Activated naive CD4-positive, alpha-beta T cell treated with anti-CD3 and anti-CD28 coated beads, Interleukin-2, amount 50 U/mL, for 24 hours (primary cell): ENCODE results near the gene MYOM1.
A peak's percentile ranks its signal among the peaks of the same experiment; 100 is the strongest.

Source experiments
- H3K27ac Mint-ChIP-seq: one replicate; pipeline ENCODE4 v1.8.0; 2021; ENCODE audit warnings: mild to moderate bottlenecking, mixed read lengths
- H3K27me3 Mint-ChIP-seq: one replicate; pipeline ENCODE4 v1.8.0; 2021; ENCODE audit warnings: mixed read lengths
- H3K36me3 Mint-ChIP-seq: one replicate; pipeline ENCODE4 v1.8.0; 2021; ENCODE audit warnings: mixed read lengths
- H3K4me1 Mint-ChIP-seq: one replicate; pipeline ENCODE4 v1.8.0; 2021; ENCODE audit warnings: mixed read lengths
- H3K4me3 Mint-ChIP-seq: one replicate; pipeline ENCODE4 v1.8.0; 2021; ENCODE audit warnings: mild to moderate bottlenecking, mixed read lengths
- H3K9me3 Mint-ChIP-seq: one replicate; pipeline ENCODE4 v1.8.0; 2021; ENCODE audit warnings: mixed read lengths

Gene MYOM1

DNA sequence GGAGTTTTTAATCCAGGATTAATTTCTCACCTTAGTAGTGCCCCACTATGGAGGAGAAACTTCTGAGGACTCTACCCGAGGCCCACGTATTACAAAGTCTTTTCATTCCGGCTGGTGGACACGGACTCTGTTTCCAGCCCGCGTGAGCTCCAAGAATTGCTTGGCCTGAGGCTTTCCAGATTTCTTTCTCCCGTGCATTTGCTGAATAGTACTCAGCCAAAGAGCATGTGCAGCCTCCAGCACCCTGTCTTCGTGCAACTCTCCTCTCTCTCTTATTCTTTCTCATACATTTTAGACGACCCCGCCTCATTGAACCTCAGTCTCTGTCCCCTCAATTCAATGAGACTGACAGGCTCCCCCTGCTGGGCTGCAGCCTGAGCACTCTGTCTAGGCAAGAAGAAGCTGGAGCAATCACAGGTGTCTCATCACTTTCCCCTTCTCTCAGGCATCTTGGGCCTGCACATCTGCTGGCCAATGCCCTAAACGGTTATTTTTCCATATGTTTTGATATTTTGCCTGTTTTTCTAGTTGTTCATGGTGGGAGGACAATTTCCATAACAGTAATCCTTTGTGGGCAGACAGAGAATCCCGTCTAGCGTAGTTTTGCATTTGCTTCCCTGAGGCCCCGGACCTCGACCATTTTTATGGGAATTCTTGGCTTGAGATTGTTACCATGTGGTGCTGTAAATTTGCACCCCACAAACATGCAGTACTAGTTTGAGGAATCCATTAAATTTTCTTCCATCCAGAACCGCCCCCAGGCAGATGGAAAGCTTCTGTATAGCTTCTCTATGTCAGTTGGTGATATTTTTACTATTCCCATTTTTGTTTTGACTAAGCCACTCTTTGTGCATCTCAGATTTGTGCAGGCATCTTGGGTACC is 156.7 kb downstream of the MYOM1 start:
- Mint-ChIP-seq H3K27ac (peak overlapping the region; percentile 90), H3K36me3 (peaks cover 2% of the 10 kb centered on the region), H3K4me3 (peak overlapping the region; percentile 84), H3K27me3 (no peaks in the 10 kb centered on the region), H3K9me3 (no peaks in the 10 kb centered on the region), H3K4me1 (peaks cover 69% of the 10 kb centered on the region)

DNA sequence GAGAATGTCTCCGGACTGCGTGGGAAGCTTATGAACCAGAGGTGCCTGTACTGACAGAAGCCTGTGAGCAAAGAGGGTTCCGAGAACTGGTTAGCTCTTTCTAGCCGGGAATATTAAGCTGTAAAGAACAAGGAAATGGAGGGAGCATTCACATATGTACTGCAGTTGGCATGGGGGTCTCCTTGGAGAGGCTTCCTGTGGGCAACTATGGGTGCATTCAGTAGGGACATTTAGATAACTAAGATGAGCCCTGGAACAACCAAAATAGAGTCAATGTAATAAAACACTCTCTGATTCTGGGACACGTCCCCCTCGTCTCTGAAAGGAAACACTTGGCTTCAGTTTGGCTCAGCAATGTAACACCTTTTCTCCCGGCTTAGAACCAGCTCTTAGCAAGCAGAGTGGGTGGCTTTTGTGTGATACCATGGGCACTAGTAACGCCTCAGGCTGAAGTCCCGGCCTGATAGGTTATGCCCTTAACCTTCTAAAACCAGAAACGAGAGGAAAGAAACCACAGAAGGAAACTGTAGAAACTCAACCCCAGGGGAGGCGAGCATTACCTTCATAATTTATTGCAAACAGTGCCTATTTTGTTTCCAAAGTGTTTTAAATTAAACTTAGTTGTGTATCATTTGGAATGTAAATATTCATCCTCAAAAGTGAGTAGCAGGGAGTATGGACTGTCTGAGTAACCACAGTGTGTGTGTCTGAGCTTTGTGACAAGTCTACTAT is 158.0 kb downstream of the MYOM1 start:
- Mint-ChIP-seq H3K4me3 (peak overlapping the region; percentile 74), H3K4me1 (peaks cover 69% of the 10 kb centered on the region)

DNA sequence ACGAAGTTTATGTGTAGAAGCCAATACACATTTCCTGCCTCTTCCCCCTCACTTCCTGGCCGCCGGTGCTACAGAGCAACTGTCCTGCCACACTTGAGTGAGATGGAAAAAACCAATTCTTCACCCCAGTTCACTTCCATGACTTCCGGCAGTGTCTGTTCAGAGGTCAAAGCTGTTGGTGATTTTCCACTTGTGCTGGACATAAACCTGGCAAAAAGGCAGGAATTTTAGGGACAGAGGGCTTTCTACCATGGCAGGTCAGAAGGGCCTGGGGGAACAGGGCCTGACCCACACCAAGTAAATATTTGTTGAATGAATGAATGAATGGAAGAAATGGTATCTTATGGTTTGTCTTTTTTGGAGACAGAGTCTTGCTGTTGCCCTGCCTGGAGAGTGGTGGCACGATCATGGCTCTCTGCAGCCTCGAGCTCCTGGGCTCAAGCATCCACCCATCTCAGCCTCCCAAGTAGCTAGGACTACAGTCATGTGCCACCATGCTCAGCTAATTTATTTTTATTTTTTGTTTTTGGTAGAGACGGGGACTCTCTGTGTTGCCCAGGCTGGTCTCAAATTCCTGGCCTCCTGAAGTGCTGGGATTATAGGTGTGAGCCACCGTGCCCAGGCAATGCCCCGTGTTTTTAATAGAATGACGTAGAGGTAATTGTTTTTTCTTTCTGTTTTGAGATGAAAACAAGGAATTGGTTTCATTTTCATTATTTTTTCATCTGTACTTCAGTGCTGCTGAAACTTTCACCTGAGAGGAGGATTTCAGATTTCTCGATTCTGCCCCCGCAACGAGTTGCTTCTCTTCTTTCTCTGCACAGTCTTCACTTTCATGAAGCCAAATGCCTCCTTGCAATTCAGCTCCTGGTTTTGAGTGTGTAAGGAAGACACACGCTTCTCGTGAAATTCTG is 158.8 kb downstream of the MYOM1 start:
- Mint-ChIP-seq H3K4me3 (peak overlapping the region; percentile 74), H3K4me1 (peaks cover 69% of the 10 kb centered on the region), H3K36me3 (no peaks in the 10 kb centered on the region), H3K27ac (peak overlapping the region; percentile 98), H3K27me3 (no peaks in the 10 kb centered on the region), H3K9me3 (no peaks in the 10 kb centered on the region)

More for the DNA sequence above, 158.0 kb downstream of the MYOM1 start:
- H3K9me3 Mint-ChIP-seq: no peaks in the 10 kb centered on the region
- H3K36me3 Mint-ChIP-seq: no peaks in the 10 kb centered on the region
- peak overlapping the region; percentile 98 for H3K27ac Mint-ChIP-seq
- no peaks in the 10 kb centered on the region for H3K27me3 Mint-ChIP-seq

DNA sequence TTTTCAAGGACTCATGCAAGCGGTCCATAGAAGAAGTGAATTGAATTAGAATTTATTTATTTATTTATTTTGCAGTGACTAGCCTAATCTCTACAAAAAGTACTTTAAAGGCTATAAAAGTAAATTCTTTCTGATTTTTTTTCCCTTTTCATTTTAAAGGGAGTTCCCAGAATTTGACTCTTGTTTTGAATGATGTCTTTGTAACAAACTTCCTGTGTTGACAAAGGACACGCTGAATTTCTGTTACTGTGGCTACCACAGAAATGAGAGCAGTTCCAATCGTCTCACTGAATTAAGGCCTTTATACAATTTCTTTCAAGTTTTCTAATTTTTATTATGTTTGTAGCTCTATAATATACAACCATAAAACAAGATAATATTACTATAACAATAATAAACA is 160.5 kb downstream of the MYOM1 start:
- H3K27ac Mint-ChIP-seq: peak overlapping the region; percentile 53
- H3K9me3 Mint-ChIP-seq: no peaks in the 10 kb centered on the region
- peaks cover 2% of the 10 kb centered on the region for H3K36me3 Mint-ChIP-seq
- H3K4me1 Mint-ChIP-seq: peaks cover 70% of the 10 kb centered on the region
- H3K27me3 Mint-ChIP-seq: no peaks in the 10 kb centered on the region
- H3K4me3 Mint-ChIP-seq: no peak overlapping the region

DNA sequence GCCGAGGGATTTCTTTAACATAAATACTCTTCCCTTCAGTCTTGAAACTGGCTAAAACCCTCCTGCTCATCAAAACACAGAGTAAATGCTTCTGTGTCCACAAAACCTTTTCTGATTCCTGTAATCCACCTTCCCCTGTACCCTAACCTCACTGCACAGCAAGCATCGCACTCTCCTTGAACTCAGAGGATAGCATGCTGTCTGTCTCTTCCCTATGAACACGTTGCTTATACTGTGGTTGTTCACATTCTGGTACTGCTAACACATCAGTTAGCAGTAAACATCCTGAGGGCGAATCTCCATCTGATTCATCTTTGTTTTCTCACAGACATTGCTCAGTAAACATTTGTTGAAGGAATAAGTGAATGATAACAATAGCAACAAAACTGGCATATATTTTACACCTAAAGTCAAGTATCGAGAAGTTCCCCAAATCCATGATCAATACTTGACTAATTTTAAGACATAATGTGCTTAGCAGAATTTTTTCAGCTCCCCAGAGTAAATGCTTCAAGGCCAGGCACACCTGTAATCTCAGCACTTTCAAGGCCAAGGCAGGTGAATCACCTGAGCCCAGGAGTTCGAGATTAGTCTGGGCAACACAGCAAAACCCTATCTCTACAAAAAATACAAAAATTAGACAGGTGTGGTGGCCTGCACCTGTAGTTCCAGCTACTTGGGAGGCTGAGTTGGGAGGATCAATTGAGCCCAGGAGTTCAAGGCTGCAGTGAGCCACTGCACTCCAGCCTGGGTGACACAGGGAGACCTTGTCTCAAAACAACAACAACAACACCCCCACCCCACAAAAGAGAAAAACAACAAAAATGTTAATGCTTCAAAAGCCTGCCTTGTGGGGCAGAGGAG is 161.2 kb downstream of the MYOM1 start:
- peaks cover 4% of the 10 kb centered on the region for H3K36me3 Mint-ChIP-seq
- peak overlapping the region; percentile 93 for H3K27ac Mint-ChIP-seq
- no peaks in the 10 kb centered on the region for H3K27me3 Mint-ChIP-seq
- peaks cover 73% of the 10 kb centered on the region for H3K4me1 Mint-ChIP-seq
- H3K4me3 Mint-ChIP-seq: peak overlapping the region; percentile 20
- H3K9me3 Mint-ChIP-seq: peaks cover 2% of the 10 kb centered on the region

DNA sequence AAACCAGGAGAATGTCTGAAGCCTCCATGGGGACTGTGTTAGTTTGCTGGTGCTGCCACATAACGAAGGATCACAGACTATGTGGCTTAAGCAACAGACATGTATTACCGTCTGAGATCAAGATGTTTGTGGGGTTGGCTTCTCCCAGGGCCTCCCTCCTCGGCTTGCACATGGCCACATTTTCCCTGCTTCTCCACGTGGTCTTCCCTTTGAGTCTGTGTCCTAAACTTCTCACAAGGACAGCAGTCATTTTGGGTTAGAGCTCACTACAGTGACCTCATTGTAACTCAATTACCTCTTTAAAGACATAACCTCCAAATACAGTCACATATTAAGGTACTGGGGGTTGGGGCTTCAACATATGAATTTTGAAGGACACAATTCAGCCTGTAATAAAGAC is 162.2 kb downstream of the MYOM1 start:
- peaks cover 7% of the 10 kb centered on the region for H3K9me3 Mint-ChIP-seq
- peak overlapping the region; percentile 30 for H3K27ac Mint-ChIP-seq
- H3K4me3 Mint-ChIP-seq: no peak overlapping the region
- H3K36me3 Mint-ChIP-seq: peaks cover 10% of the 10 kb centered on the region
- peaks cover 71% of the 10 kb centered on the region for H3K4me1 Mint-ChIP-seq
- H3K27me3 Mint-ChIP-seq: no peaks in the 10 kb centered on the region

DNA sequence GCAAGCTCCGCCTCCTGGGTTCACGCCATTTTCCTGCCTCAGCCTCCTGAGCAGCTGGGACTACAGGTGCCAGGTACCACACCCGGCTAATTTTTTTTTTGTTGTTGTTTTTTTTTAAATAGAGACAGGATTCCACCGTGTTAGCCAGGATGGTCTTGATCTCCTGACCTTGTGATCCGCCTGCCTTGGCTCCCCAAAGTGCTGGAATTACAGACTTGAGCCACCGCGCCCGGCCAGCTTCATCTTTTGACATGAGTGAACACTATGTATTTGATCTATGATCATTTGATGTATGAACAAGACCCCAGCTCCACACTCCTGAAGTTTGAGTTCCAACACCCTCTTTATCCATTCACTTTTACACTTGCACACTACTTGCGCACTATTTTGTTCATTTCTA is 163.5 kb downstream of the MYOM1 start:
- H3K9me3 Mint-ChIP-seq: peaks cover 7% of the 10 kb centered on the region
- H3K4me1 Mint-ChIP-seq: peaks cover 69% of the 10 kb centered on the region
- no peaks in the 10 kb centered on the region for H3K27me3 Mint-ChIP-seq
- peak overlapping the region; percentile 26 for H3K27ac Mint-ChIP-seq
- no peak overlapping the region for H3K4me3 Mint-ChIP-seq
- H3K36me3 Mint-ChIP-seq: peaks cover 10% of the 10 kb centered on the region

DNA sequence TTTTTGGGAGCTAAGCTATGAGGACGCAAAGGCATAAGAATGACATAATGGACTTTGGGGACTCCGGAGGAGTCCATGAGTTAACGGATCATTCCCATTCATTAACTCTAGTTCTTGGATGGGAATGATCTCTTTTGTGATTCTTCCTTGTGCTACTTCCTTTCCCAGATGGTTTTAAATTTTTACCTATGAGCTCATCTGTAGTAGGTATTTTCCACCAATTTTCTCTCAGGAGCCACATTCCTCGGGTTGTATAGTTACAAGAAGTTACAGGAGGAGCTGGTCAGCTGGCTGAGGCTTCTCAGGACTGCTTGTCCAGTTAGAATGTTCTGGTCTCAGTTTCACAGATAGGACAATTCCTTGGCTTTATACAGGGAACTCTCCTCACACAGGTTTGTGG is 164.0 kb downstream of the MYOM1 start:
- H3K27me3 Mint-ChIP-seq: no peaks in the 10 kb centered on the region
- H3K4me1 Mint-ChIP-seq: peaks cover 68% of the 10 kb centered on the region
- H3K27ac Mint-ChIP-seq: no peak overlapping the region
- H3K36me3 Mint-ChIP-seq: peaks cover 10% of the 10 kb centered on the region
- peaks cover 7% of the 10 kb centered on the region for H3K9me3 Mint-ChIP-seq
- H3K4me3 Mint-ChIP-seq: no peak overlapping the region

DNA sequence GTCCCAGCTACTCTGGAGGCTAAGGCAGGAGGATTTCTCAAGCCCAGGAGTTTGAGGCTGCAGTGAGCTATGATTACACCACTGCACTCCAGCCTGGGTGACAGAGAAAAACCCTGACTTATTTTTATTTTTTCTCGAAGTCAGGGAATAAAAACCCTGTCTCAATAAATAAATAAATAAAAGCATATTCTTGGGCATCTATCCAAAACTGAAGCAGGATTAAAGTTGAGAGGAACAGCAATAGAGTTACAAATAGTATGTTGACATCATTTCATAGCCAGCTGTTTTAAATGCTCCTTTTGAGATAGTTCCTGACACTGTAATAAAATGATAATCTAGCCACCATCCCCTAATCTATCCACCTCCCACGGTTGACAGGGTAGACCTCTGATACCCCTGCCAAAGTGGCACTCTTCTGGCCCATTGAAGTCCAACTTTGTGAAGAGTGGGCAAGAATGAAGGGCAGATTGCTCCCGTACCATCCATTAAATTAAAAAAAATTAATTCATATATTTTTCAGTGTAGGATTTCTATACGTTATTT is 164.5 kb downstream of the MYOM1 start:
- Mint-ChIP-seq H3K36me3 (peaks cover 10% of the 10 kb centered on the region), H3K27me3 (no peaks in the 10 kb centered on the region), H3K4me1 (peaks cover 62% of the 10 kb centered on the region), H3K9me3 (peaks cover 7% of the 10 kb centered on the region), H3K4me3 (no peak overlapping the region), H3K27ac (no peak overlapping the region)

DNA sequence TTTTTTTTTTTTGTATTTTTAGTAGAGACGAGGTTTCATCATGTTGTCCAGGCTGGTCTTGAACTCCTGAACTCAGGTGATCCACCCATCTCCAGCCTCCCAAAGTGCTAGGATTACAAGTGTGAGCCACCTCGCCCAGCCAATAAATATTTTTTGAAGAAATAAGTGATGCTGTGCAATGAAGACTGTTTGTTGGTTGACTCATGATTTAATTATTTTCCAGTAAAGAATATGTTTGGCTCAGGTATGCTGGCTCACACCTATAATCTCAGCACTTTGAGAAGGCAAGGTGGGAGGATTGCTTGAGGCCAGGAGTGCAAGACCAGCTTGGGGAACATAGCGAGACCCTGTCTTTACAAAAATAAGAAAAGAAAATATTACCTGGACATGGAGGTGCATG is 165.0 kb downstream of the MYOM1 start:
- H3K4me1 Mint-ChIP-seq: peaks cover 58% of the 10 kb centered on the region
- no peak overlapping the region for H3K27ac Mint-ChIP-seq
- H3K9me3 Mint-ChIP-seq: peaks cover 7% of the 10 kb centered on the region
- no peak overlapping the region for H3K4me3 Mint-ChIP-seq
- H3K36me3 Mint-ChIP-seq: peaks cover 10% of the 10 kb centered on the region
- H3K27me3 Mint-ChIP-seq: no peaks in the 10 kb centered on the region

DNA sequence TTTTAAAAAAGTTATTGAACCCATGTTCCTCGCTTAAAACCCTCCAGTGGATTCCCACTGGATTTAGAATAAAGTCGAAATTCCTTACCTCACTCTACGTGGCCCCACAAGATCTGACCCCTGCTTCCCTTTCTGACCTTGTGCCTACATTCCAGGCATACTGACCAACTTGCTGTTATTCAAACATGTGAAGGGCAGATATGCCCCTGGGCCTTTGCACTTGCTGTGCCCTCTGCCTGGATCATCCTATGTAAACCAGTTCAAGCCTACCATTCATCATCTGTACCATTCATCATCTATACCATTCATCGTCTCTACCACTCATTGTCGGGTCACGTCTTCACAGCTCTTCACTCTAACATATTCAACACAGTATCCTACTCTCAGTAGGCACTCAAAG is 165.6 kb downstream of the MYOM1 start:
- Mint-ChIP-seq H3K9me3 (peaks cover 7% of the 10 kb centered on the region), H3K4me3 (no peak overlapping the region), H3K36me3 (peaks cover 10% of the 10 kb centered on the region), H3K27me3 (no peaks in the 10 kb centered on the region), H3K27ac (peak overlapping the region; percentile 24), H3K4me1 (peaks cover 56% of the 10 kb centered on the region)

DNA sequence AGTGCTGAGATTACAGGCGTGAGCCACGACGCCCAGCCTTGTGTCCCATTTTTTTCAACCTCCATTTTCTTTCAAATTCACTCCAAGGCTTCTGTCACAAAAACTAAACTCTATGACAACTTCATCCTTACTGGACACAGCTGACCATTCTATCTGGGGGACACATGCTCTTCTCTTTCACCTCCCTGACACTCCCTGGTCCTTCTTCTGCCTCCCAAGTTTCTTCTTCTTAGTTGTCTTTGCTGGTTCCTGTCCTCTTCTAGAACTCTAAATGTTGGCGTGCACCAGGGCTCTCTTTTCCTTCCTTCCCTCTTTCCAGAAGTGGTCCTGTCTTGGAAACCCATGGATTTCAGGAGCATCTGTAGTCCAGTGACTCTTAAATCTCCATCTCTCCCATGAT is 166.7 kb downstream of the MYOM1 start:
- Mint-ChIP-seq H3K4me1 (peaks cover 48% of the 10 kb centered on the region), H3K27me3 (no peaks in the 10 kb centered on the region), H3K27ac (peak overlapping the region; percentile 59), H3K9me3 (peaks cover 7% of the 10 kb centered on the region), H3K4me3 (peak overlapping the region; percentile 8), H3K36me3 (peaks cover 10% of the 10 kb centered on the region)

DNA sequence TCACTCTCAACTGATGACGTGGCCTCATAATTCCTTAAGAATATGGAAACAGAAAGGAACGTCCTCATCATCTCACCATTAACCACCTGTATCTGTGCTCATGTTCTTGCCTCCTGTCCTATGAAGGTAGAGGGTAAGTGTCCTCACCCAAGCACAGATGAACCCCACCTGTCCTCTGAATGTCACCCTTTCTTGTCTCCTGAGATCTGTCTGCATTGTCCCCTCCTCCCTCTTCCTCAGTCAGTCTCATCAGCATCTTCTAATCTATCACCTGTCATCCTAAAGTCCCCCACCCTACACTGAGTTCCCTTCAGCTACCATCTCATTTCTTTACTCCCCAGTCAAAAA is 167.4 kb downstream of the MYOM1 start:
- H3K4me1 Mint-ChIP-seq: peaks cover 44% of the 10 kb centered on the region
- peaks cover 7% of the 10 kb centered on the region for H3K9me3 Mint-ChIP-seq
- H3K4me3 Mint-ChIP-seq: no peak overlapping the region
- no peak overlapping the region for H3K27ac Mint-ChIP-seq
- peaks cover 10% of the 10 kb centered on the region for H3K36me3 Mint-ChIP-seq
- H3K27me3 Mint-ChIP-seq: no peaks in the 10 kb centered on the region

DNA sequence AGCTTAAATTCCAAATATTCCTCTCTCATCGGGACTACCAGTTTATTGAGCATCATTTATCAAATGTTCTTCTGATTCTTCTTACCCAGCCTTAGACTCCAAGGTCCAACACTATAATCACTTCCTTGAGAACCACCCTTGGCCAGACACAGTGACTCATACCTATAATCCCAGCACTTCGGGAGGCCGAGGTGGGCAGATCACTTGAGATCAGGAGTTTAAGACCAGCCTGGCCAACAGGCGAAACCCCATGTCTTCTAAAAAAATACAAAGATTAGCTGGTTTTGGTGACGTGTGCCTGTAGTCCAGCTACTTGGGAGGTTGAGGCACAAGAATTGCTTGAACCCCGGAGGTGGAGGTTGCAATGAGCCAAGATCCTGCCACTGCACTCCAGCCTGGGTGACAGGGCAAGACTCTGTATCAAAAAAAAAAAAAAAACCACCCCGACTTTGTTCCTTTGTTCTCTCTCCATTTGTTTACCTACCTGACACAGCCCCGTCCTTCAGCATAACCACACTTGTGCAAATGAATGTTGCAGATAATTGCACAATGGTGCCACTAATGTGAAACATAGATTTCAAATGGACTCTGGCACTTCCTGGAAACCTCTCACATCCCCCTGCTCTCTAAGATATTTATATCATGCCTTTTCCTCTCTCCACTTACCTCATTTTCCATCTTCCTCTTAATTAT is 167.9 kb downstream of the MYOM1 start:
- Mint-ChIP-seq H3K9me3 (peaks cover 7% of the 10 kb centered on the region), H3K27ac (peak overlapping the region; percentile 5), H3K4me3 (no peak overlapping the region), H3K27me3 (no peaks in the 10 kb centered on the region), H3K36me3 (peaks cover 10% of the 10 kb centered on the region), H3K4me1 (peaks cover 40% of the 10 kb centered on the region)
